ENCODE results near the gene TRAPPC12.

DNA sequence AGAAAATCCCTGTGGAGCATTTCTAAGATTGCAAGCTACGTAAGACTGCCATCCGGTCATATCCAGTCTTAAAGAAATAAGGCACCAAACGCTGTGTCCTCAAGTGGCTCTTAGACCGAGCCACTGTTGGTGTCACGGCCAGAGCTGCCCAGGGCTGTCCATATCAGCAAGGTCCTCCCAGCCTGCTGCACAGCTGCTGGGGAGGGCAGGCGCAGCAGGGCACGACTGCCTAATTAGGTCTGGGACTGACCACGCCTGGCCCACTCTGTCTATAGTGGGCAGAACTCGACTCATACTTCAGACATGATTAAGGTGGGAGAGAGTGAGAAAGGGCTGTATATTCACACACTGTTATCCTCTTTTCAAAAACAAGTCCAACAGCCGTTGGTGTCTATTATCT, 41.2 kb upstream of the TRAPPC12 start:
- TF ChIP-seq POLR2A (IDR thresholded peaks at IDR 0.05), result no peak
- TF ChIP-seq, protein P1, sequence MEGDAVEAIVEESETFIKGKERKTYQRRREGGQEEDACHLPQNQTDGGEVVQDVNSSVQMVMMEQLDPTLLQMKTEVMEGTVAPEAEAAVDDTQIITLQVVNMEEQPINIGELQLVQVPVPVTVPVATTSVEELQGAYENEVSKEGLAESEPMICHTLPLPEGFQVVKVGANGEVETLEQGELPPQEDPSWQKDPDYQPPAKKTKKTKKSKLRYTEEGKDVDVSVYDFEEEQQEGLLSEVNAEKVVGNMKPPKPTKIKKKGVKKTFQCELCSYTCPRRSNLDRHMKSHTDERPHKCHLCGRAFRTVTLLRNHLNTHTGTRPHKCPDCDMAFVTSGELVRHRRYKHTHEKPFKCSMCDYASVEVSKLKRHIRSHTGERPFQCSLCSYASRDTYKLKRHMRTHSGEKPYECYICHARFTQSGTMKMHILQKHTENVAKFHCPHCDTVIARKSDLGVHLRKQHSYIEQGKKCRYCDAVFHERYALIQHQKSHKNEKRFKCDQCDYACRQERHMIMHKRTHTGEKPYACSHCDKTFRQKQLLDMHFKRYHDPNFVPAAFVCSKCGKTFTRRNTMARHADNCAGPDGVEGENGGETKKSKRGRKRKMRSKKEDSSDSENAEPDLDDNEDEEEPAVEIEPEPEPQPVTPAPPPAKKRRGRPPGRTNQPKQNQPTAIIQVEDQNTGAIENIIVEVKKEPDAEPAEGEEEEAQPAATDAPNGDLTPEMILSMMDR (IDR thresholded peaks at IDR 0.05), result no peak

Data from vagina (tissue), 2 donors.